OCI-LY1 (cell line): ENCODE data around the gene FGF22.

Experiments
- CTCF ChIP-seq: fragments of 200-600 bp; sonication (generic), shearing (Covaris generic); IDR thresholded peaks from 2 replicates; pipeline ENCODE4 v1.5.1; 2017; ENCODE audit warnings: mild to moderate bottlenecking, antibody characterized with exemption, low read length, moderate library complexity, mixed read lengths
- EZH2 ChIP-seq: fragments of 200-600 bp; sonication (generic), shearing (Covaris generic); IDR thresholded peaks from 2 replicates; pipeline ENCODE4 v1.8.0; 2017; ENCODE audit warnings: borderline replicate concordance, mixed run types, mild to moderate bottlenecking, antibody characterized with exemption, low read length, moderate library complexity, mixed read lengths

- no peak for TF ChIP-seq CTCF
- TF ChIP-seq EZH2, result no peak
Measured at GRCh38 chr19:656751-657559, 17.3 kb downstream of the FGF22 start.
